Bronchial epithelial cell (primary cell): Measurements from ENCODE around the gene VAV3. TPM values are rescaled to one million over a fixed set of nuclear protein-coding genes. Genes with fewer than 3 reads are reported as not detected.

ENCODE experiments used
- DNase-seq: peaks from one replicate; pipeline ENCODE4 v3.0.0-alpha.2; 2010; ENCODE audit warnings: low read depth
- FAIRE-seq: peaks from 2 replicates; lab custom pipeline; 2011; peaks lifted over from hg19 to GRCh38; lab: Jason Lieb, UNC
- H3K27me3 ChIP-seq: 2 replicates; pipeline ENCODE4 v1.5.1; 2011; ENCODE audit warnings: low read length; ENCODE audit not compliant: control insufficient read depth, insufficient read depth
- H3K36me3 ChIP-seq: 2 replicates; pipeline ENCODE4 v1.5.1; 2011; ENCODE audit warnings: low read length; ENCODE audit not compliant: control insufficient read depth, insufficient read depth
- H3K4me3 ChIP-seq: 2 replicates; pipeline ENCODE4 v1.5.1; 2011; ENCODE audit warnings: mild to moderate bottlenecking, low read depth, low read length, control low read depth
- total RNA-seq: library from RNA; depleted of rRNA; stranded (reverse); fragments of >200 nt; gene quantifications from 2 replicates; pipeline ENCODE4 v1.2.1, GENCODE V29; 2014
- TF ChIP-seq, protein P1 (sequence below): IDR thresholded peaks from 2 replicates; pipeline ENCODE4 v1.5.1; 2011; ENCODE audit warnings: mild to moderate bottlenecking, moderate library complexity, low read length, control low read depth, inconsistent platforms; ENCODE audit not compliant: insufficient read depth, severe bottlenecking

The VAV3 gene
- total RNA-seq, 1 donor from 2014 or later, result 10.5 TPM

DNA sequence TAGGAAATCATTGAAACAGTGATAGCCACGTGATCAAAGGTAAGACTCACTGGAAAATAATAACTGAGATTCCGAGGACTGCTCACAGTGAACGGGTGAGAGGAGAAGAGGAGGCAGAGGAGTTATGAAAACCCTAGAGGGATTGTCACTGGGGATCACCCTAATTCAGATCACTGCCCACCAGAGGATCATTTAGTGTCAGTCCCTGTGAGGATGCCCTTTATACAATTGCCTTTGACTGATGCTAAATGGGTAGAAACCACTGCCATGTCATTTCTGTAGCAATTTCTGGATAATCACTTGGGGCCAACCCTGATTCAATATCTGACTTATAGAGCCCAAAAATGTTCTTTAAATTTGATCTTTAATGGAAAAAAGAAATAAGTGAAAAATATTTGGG lies 14.1 kb upstream of the VAV3 start:
- H3K4me3 ChIP-seq, result no peak overlapping the region
- TF ChIP-seq, protein P1, sequence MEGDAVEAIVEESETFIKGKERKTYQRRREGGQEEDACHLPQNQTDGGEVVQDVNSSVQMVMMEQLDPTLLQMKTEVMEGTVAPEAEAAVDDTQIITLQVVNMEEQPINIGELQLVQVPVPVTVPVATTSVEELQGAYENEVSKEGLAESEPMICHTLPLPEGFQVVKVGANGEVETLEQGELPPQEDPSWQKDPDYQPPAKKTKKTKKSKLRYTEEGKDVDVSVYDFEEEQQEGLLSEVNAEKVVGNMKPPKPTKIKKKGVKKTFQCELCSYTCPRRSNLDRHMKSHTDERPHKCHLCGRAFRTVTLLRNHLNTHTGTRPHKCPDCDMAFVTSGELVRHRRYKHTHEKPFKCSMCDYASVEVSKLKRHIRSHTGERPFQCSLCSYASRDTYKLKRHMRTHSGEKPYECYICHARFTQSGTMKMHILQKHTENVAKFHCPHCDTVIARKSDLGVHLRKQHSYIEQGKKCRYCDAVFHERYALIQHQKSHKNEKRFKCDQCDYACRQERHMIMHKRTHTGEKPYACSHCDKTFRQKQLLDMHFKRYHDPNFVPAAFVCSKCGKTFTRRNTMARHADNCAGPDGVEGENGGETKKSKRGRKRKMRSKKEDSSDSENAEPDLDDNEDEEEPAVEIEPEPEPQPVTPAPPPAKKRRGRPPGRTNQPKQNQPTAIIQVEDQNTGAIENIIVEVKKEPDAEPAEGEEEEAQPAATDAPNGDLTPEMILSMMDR, result no peak
- no peak for DNase-seq
- no peak for FAIRE-seq
- H3K36me3 ChIP-seq, result no peaks in the 10 kb centered on the region
- H3K27me3 ChIP-seq, result peaks cover 1% of the 10 kb centered on the region

DNA sequence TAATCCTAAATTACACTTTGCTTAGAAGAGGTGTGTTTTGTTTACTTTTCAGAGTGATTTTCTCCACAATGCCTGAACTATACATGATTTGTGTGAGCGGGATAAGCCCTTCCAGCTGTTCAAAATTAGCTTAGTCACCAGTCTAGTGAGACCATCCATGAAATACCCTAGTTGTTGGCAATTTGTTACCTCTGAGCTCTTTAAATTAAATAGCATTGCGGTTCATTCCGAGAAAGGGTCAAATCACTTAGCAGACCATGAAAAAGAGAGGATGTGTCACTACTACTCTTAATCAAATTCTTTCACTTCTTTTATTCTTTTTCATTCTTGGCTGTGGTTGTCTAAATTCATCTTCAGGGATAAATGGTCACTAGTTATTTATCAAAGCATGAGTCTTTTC lies 11.9 kb upstream of the VAV3 start:
- H3K4me3 ChIP-seq, result no peak overlapping the region
- DNase-seq, result no peak
- no peaks in the 10 kb centered on the region for H3K27me3 ChIP-seq
- no peaks in the 10 kb centered on the region for H3K36me3 ChIP-seq
- TF ChIP-seq, protein P1, result no peak
- FAIRE-seq, result no peak

DNA sequence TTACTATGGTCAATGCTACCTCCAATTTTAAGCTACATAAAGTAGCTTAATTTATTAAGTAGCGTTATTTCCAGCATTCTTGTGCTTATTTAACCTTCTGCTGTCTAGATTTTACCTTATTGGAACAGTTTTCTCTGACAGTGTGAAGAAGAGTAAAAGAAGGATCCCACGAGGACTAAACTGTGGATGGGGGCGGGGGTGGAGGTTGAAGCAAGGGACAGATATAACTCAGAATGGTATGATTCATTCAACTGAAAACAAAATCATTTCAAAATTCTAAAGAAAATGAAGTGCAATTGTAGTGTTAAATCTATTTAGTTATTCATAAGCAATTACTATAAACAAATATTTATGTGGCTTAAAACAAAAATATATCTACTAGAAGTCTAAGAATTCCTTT lies 11.5 kb upstream of the VAV3 start:
- TF ChIP-seq, protein P1, result no peak
- Histone ChIP-seq H3K4me3 (no peak overlapping the region), H3K36me3 (no peaks in the 10 kb centered on the region), H3K27me3 (no peaks in the 10 kb centered on the region)
- no peak for DNase-seq
- FAIRE-seq, result no peak

DNA sequence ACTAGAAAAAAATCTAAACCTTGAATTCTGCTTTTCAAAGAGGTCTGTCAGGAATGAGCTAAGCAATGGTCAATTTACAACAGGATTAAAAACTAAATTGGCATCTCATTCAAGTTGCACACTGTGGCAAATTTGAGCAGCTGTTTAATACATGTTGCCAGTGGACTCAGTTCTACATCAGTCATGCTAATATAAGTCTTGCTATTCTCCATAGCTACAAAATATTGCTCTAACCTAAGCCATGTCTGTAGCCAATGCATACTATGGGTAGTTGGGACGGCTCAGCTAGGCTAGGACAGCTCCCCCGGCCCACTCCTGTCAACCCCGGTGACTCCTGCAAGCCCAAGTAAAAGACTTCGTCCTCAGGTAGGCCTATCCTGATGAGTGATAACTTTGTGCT lies 10.9 kb upstream of the VAV3 start:
- DNase-seq, result no peak
- Histone ChIP-seq H3K27me3 (no peaks in the 10 kb centered on the region), H3K4me3 (no peak overlapping the region), H3K36me3 (no peaks in the 10 kb centered on the region)
- FAIRE-seq, result no peak
- TF ChIP-seq, protein P1, result no peak

DNA sequence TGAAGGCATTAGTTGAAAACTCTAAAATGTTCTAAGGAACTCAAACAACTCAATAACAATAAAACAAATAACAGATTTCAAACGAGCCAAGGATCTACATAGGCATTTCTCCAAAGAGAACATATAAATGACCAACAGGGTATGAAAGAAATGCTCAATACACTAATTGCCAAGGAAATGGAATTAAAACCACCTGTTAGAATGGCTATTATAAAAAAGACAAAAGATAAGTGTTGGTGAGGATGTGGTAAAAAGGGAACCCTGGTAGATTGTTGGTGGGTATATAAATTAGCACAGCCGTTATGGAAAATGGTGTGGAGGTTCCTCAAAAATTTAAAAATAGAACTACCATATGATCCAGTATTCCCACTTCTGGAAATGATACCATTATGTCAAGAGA lies 9.1 kb upstream of the VAV3 start:
- Histone ChIP-seq H3K27me3 (no peaks in the 10 kb centered on the region), H3K36me3 (no peaks in the 10 kb centered on the region), H3K4me3 (no peak overlapping the region)
- TF ChIP-seq, protein P1, result no peak
- no peak for DNase-seq
- FAIRE-seq, result no peak

DNA sequence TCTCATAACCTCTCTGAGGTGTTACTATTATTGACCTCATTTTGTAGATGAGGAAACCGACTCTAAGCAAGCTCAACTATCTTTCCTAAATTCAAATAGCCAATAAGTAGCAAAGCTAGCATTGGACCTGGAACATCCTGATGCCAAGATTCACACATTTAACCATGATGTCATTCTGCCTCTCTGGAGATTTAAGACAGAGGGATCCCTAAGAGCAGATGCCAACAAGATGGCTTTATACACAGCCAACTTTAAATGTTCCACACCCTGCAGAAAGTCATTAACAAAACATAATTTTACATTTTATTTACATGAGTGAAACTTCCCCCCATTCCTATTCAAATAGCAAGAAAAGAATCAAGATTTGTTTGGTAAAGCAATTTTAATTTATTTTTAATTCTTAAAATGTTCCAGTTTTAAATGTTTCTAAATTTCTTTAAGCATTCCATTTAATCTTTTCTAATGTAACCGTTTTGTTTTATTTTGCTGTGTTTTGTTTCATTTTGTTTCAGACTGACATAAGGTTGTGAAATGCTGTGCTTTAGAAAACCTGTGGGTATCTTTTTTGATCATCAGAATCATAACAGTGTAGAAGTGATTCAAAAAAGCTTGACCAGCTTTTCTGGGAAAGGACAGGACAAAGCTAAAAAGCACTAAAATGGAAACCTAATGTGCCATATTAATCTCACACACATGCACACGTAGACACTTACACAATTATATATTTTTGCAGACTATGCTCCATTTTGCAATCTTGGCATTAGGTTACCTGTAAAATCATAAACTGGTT lies 7.6 kb upstream of the VAV3 start:
- DNase-seq (no peak), FAIRE-seq (no peak)
- Histone ChIP-seq H3K36me3 (no peaks in the 10 kb centered on the region), H3K4me3 (no peak overlapping the region), H3K27me3 (no peaks in the 10 kb centered on the region)
- TF ChIP-seq, protein P1, result no peak
